Measurements from ENCODE around the gene SIGMAR1. TPM values are rescaled to one million over a fixed set of nuclear protein-coding genes. Genes with fewer than 3 reads are reported as not detected.
A peak's percentile ranks its signal among the peaks of the same experiment; 100 is the strongest.

The SIGMAR1 gene
- total and polyA plus RNA-seq, 8 donors = 36.0 to 72.1 (median 45.0) TPM

DNA sequence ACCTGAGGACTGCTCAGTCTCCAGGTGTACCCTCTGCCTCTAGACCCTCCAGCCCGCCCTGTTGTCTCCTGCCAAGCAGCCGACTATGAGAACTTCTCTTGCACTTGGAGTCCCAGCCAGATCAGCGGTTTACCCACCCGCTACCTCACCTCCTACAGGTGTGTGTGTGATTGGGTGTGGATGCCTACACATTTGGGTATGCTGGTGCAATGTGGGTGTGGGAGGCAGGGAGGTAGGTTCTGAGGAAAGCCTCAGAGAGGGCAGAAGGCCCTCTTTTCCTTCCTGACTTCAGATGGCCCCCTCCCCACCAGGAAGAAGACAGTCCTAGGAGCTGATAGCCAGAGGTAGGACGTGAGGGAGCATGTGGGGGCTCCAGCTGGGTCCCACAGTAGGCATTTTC is 19.4 kb upstream of the SIGMAR1 start:
- TF ChIP-seq, protein P1, sequence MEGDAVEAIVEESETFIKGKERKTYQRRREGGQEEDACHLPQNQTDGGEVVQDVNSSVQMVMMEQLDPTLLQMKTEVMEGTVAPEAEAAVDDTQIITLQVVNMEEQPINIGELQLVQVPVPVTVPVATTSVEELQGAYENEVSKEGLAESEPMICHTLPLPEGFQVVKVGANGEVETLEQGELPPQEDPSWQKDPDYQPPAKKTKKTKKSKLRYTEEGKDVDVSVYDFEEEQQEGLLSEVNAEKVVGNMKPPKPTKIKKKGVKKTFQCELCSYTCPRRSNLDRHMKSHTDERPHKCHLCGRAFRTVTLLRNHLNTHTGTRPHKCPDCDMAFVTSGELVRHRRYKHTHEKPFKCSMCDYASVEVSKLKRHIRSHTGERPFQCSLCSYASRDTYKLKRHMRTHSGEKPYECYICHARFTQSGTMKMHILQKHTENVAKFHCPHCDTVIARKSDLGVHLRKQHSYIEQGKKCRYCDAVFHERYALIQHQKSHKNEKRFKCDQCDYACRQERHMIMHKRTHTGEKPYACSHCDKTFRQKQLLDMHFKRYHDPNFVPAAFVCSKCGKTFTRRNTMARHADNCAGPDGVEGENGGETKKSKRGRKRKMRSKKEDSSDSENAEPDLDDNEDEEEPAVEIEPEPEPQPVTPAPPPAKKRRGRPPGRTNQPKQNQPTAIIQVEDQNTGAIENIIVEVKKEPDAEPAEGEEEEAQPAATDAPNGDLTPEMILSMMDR (IDR thresholded peaks at IDR 0.05) = no peak
- intact Hi-C loops (cut with DNase I) = no loop called here
- DNase-seq = no peak
- Histone ChIP-seq H3K27ac (no peak overlapping the region), H3K4me3 (no peak overlapping the region), H3K27me3 (no peaks in the 10 kb centered on the region), H3K9me3 (no peaks in the 10 kb centered on the region), H3K4me1 (peaks cover 21 to 26% of the 10 kb centered on the region in 2 donors), H3K36me3 (no peaks in the 10 kb centered on the region)
- no peak for ATAC-seq

DNA sequence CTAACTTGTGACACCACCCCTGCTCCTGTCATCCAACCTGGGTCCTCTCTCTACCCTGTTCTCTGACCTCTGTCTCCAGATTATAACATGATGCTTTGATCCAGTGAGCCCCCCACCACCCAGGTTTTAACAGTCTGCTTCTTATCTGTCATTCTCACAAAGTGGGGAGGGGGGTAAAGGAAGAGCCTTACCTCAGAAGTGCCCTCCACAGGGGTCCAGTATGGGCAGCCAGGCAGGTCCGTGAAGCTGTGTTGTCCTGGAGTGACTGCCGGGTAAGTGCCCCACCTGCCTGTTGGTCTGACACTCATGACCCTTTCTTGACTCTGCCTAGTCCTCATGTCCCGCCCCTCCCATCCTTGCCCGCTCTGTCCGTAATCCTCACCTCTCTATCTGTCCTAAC is 17.8 kb upstream of the SIGMAR1 start:
- no peaks in the 10 kb centered on the region for H3K9me3 ChIP-seq
- intact Hi-C loops (cut with DNase I) = no loop called here
- ATAC-seq (no peak), DNase-seq (no peak)
- no peak overlapping the region for H3K27ac ChIP-seq
- H3K4me1 ChIP-seq = peaks cover 21 to 36% of the 10 kb centered on the region in 2 donors
- H3K4me3 ChIP-seq = no peak overlapping the region
- no peaks in the 10 kb centered on the region for H3K36me3 ChIP-seq
- TF ChIP-seq, protein P1 (IDR thresholded peaks at IDR 0.05) = no peak
- H3K27me3 ChIP-seq = no peaks in the 10 kb centered on the region

DNA sequence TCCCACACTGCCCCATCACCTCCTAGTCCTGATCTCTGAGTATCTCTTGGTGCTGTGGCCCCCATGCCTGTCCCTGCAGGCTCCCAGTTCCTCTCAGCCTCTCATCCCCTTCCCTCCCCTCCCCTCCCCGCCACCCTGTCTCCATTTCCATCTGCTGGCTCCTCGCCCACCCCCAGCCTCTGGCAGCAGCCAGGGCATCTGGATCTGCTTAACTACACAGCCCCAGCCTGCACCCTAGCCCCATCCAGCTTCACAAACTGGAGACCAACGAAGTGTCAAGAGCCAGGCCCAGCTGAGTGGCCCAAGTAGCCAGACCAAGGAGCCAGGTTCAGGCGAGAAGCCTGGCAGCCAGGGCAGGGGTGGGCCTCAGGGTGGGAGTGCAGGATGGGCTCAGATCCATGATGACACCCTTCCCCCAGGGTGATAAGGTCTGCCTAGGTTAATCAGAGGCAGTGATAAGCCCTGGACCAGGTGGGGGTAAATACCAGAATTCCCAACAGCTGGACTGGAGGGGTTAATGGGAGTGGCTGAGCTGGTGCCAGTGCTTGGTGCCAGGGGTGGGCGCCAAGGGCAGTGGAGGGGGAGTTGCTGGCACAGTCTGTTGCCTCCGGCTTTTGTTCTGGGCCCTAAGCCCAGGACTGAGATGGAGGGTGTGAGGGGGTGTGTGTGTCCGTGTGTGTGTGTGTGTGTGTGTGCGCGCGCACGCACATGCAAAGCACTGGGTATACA is 16.9 kb upstream of the SIGMAR1 start:
- Histone ChIP-seq H3K27ac (peak overlapping the region in 1 of 2 donors; percentile 33), H3K4me3 (no peak overlapping the region), H3K9me3 (no peaks in the 10 kb centered on the region), H3K36me3 (peaks cover 0 to 8% of the 10 kb centered on the region in 2 donors), H3K4me1 (peaks cover 21 to 36% of the 10 kb centered on the region in 2 donors), H3K27me3 (no peaks in the 10 kb centered on the region)
- intact Hi-C loops (cut with DNase I) = no loop called here
- ATAC-seq (no peak), DNase-seq (peak in 2 of 4 donors; percentile 83 to 86)
- TF ChIP-seq, protein P1 (IDR thresholded peaks at IDR 0.05) = no peak

DNA sequence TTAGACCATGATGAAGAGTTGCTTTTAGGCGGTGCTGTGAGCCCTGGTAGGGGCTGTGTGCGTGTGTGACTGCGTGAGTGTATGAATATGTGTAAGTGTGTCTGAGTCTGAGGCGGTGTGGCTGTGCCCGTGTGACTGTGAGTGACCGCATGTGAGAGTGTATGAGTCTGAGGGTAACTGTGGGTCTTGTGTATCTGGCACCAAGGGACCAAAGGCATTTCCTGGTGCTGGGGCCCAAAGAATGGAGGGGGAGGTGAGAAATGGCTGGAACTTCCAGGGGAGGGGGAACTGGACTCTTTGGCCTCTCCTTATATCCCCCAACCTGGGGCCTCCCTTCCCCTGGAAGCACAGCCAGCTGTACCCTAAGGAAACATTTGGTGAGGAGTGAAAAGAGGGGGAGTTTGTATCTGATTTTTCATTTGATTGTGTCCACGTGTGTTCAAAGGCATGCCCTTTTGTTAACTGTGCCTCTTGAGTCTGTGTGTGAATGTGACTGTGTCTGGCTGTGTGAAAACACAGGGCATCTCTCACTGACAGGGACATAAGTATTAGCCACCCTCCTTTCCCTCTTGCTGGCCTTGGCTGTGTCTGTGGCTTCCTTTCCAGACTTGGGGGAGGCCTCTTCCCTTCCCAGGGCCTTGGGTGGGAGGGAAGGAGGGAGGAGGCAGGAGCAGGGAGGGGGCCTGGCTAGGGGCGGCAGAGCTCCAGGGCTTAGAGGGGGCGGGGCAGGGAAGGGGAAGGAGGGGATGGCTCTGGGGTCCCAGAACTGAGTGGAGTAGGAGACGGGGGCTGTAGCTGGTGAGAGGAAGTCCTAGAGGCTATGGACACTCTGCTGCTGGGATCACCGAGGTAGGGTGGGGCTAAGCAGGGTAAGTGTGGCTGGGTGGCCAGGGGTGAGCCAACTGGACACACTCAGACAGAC is 15.8 kb upstream of the SIGMAR1 start:
- Histone ChIP-seq H3K27me3 (no peaks in the 10 kb centered on the region), H3K9me3 (no peaks in the 10 kb centered on the region), H3K4me3 (no peak overlapping the region), H3K36me3 (peaks cover 0 to 19% of the 10 kb centered on the region in 2 donors), H3K27ac (peak overlapping the region; percentile 33 to 64), H3K4me1 (peaks cover 21 to 36% of the 10 kb centered on the region in 2 donors)
- ATAC-seq (no peak), DNase-seq (peak in 2 of 4 donors; percentile 67 to 81)
- TF ChIP-seq, protein P1 (IDR thresholded peaks at IDR 0.05) = no peak
- intact Hi-C loops (cut with DNase I) = no loop called here

DNA sequence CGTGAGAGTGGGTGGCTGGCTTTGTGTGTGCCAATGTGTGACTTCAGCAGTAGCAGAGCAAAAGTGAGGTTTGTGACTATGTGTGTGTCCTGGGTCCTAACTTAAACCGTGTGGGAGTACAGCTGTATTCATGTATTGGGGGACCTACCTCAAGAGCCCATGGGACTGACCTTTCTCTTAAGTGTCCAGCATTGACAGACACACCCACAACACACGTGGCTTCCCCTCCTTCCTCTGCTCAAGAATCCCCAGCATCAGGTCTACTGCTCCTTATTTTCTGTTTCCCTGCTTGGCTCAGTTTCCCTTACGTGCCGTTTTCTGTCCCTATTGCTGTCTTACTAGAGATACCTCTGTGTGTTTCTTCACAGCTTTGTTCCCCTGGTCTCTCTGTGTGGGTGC is 15.0 kb upstream of the SIGMAR1 start:
- Histone ChIP-seq H3K4me3 (peak overlapping the region; percentile 15 to 33), H3K36me3 (peaks cover 0 to 22% of the 10 kb centered on the region in 2 donors), H3K27me3 (no peaks in the 10 kb centered on the region), H3K27ac (peak overlapping the region; percentile 61 to 64), H3K9me3 (no peaks in the 10 kb centered on the region), H3K4me1 (peaks cover 24 to 43% of the 10 kb centered on the region in 2 donors)
- intact Hi-C loops (cut with DNase I) = no loop called here
- TF ChIP-seq, protein P1 (IDR thresholded peaks at IDR 0.05) = no peak
- ATAC-seq = no peak
- DNase-seq = no peak

Data from left lung (tissue), 10 donors.